Astrocyte (in vitro differentiated cells and primary cell): ENCODE measurements around the gene MISP.

Experiments used
- EZH2 ChIP-seq: IDR thresholded peaks from 2 replicates; pipeline ENCODE4 v1.6.1; 2012; ENCODE audit warnings: mild to moderate bottlenecking, low read length, inconsistent platforms; ENCODE audit not compliant: insufficient read depth
- TF ChIP-seq, protein P1 (sequence below): IDR thresholded peaks from 2 replicates; pipeline ENCODE4 v1.5.1; 2011; ENCODE audit warnings: low read depth, mild to moderate bottlenecking, inconsistent platforms, low read length, moderate library complexity; ENCODE audit not compliant: insufficient read depth

DNA sequence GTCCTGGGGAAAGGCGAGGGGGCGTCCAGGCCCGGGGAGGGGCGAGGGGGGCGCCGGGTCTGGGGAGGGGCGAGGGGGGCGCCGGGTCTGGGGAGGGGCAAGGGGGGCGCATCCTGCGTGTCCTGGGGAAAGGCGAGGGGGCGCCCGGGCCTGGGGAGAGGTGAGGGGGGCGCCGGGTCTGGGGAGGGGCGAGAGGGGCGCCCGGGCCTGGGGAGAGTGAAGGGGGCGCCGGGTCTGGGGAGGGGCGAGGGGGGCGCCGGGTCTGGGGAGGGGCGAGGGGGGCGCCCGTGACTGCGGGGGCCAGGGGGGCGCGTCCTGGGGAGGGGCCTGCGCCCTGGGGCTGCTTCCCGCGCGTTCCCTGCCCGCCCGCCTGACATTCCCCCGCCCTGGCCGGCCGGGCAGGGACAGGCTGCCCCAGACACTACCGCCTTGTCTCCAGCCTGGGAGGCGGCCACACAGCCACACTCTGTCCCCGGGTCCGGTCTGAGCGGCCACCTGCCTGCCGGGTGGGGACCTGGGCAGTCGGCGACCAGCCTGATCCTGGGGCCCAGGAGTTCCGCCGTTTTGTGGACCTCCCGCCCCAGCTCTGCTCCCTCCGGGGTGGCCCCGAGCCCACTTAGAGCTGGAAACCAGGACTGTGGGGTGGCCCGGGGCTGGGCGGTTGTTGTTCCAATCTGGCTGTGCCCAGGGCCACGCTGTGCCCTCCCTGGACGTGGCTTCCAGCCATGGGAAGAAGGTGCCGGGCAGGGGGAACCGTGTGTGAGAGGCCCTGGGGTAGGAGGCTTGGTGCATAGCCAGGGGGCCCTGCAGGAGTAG, 30.4 kb upstream of the MISP start:
- TF ChIP-seq, protein P1, sequence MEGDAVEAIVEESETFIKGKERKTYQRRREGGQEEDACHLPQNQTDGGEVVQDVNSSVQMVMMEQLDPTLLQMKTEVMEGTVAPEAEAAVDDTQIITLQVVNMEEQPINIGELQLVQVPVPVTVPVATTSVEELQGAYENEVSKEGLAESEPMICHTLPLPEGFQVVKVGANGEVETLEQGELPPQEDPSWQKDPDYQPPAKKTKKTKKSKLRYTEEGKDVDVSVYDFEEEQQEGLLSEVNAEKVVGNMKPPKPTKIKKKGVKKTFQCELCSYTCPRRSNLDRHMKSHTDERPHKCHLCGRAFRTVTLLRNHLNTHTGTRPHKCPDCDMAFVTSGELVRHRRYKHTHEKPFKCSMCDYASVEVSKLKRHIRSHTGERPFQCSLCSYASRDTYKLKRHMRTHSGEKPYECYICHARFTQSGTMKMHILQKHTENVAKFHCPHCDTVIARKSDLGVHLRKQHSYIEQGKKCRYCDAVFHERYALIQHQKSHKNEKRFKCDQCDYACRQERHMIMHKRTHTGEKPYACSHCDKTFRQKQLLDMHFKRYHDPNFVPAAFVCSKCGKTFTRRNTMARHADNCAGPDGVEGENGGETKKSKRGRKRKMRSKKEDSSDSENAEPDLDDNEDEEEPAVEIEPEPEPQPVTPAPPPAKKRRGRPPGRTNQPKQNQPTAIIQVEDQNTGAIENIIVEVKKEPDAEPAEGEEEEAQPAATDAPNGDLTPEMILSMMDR = no peak
- no peak for TF ChIP-seq EZH2
